HL-60/S4 treated with phorbol 12-myristate 13-acetate at 8.2 ng/mL for 4 days and 3 days (cell line): Measurements from ENCODE around the gene PRR36.
"Not testable (repeated sequence)": the region's sequence is repeated elsewhere in the genome, so short reads cannot be mapped to it uniquely, and the experiment has no call there.

Experiments used
- in situ Hi-C: fragments of 300-500 bp; cut with MboI; formaldehyde crosslinking; loops from 2 replicates; pipeline ENCODE4 v1.15.0; 2022; ENCODE audit warnings: low sequenced_read_pairs

Gene PRR36

DNA sequence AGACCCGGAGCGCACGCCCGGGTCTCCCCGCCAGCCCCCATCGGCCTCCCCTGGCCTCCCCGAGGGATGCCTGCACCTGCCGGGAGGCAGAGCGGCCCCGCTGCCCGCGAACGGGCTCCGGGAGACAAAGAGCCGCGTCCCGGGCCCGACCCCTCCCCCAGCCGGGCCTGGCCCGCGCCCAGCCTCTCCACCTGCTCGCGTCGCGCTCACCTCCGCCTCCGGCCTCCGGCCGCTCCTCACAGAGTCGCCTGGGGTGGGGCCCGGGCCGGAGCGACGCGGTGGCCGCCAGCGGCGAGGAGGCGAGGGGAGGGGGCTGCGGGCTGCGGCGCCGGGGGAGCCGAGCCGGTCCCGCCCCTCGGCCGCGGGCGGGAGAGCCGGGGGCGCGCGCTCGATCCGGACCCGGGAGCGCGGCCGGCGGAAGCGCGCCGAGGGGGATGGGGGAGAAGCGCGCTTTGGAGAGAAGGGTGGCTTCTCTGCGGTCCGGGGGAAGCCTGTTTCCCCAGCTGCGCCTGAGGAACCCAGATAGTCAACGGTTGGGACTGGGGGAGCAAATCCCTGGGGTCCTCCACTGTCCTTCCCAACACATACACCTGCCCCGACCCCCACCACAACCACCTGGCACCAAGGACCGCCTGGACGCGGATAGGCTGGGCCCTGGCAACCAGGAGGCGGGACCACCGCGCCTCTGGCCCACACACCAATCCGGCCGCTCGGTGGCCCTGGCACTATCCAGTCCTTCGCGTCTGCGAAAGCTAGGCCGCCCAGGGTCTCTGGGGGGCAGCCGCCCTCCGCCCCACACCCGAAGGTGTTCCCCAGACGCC is at the start of gene PRR36:
PRR36 (minus strand) TSS at position 315 of the 821 bp plus-strand sequence. CDS start 701 bp downstream, outside the sequence.
- in situ Hi-C loops, result no loop called here

DNA sequence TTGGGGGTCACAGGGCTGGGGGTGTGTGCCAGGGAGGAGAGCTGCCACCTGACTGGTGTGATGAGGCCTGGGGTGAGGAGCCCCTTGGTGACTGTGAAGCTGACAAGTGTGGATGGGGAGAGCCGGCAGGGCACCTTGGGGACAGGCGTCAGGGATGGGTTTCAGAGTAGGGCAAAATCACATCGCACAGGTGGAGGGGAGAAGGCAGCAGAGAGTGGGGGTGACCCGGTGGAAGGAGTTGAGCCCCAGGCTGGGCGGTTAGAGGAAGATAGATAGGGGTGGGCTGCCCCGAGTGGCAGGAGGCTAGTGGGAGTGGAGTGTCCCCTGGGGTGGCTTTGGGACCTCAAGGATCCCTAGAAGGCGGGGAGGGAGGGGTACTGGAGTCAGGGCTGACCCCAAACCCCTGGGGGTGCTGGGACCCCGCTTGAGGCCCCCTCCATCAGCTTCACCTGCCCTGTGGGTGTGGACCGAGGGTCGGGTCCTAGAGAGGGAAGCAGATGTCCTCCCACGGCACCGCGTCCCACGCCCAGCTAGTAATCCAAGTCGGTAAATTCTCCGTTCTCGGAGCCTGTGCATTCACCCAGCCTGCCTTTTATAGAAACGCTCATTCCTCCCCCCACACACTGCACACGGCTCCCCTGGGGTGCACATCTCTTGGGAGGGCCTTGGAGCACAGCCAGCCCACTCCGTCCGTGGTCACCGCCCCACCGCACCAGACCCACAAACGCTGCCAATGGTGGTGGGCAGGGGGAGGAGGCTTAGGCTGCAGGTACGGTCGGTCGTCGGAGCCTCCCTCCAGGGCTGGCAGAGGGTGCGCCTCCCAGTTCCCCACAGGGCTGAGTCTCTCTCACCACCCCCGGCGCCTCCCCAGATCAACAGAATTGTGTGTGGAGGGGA is 49.4 kb upstream of the PRR36 start:
- in situ Hi-C loops, result no loop called here

DNA sequence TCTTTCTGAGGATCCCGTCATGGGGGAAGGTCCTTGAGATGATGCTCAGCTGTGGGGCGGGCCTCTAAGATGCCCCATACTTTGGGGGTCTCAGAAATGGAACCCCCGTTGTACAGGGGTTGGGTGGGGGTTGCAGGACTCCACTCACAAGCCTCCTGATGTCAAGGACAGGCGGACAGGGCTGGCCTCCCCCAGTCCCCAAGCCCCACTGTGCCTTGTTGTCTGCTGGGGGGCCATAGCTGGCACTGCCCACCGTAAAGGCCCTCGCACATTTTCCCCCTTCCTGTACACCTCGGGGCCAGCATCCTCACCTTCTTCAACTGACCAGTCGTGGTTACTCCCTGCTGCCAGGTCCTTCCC is 48.6 kb upstream of the PRR36 start:
- in situ Hi-C loops, result no loop called here

DNA sequence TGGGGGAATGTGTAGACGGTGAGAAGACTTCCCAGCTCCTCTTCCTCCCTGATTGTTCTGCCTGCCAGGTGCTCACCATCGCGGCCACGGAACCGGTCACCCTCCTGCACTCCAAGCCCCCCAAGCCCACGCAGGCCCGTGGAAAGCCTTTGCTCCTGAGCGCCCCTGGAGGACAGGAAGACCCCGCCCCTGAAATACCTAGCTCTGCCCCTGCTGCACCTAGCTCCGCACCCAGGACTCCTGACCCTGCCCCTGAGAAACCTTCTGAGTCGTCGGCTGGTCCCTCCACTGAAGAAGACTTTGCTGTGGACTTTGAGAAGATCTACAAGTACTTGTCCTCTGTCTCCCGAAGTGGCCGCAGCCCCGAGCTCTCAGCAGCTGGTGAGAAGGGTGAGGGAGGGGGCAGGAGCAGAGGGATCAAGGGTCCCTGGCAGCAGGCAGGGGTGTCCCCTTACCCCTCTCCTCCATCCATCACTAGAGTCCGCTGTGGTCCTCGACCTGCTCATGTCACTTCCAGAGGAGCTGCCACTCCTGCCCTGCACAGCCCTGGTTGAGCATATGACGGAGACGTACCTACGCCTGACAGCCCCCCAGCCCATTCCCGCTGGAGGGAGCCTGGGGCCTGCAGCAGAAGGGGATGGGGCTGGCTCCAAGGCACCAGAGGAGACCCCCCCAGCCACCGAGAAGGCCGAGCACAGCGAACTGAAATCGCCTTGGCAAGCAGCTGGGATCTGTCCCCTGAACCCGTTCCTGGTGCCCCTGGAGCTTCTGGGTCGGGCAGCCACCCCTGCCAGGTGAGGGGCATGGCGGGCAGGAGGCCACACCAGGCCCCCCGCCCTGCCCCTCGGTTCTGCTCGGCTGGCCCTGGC is 48.0 kb upstream of the PRR36 start:
- in situ Hi-C loops, result no loop called here

DNA sequence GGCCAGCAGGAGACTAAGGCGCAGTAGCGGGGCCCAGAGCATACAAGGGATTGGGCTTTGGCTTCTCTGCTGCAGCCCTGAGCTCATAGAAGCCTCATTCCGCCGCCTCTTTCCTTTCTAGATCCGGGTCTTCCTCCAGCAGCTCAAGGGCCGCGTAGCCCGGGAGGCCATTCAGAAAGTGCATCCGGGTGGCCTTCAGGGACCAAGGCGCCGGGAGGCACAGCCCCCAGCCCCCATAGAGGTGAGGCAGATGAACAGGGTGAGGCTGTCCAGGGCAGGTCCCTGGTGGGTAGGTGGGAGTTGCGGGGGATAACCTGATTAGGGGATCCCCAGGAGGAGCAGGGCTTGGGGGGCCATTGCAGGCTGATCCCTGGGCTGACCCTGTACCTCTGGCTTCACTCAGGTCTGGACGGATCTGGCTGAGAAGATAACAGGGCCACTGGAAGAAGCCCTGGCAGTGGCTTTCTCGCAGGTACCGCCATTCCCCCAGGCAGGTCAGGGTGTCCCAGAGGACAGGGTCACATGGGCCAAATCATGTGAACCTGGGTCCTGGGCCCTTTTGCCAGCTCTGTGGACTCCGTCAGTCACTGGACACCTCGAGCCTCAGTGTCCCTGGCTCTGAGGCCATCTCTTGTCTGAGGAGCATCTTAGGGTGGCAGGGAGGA is 47.2 kb upstream of the PRR36 start:
- in situ Hi-C loops, result no loop called here

DNA sequence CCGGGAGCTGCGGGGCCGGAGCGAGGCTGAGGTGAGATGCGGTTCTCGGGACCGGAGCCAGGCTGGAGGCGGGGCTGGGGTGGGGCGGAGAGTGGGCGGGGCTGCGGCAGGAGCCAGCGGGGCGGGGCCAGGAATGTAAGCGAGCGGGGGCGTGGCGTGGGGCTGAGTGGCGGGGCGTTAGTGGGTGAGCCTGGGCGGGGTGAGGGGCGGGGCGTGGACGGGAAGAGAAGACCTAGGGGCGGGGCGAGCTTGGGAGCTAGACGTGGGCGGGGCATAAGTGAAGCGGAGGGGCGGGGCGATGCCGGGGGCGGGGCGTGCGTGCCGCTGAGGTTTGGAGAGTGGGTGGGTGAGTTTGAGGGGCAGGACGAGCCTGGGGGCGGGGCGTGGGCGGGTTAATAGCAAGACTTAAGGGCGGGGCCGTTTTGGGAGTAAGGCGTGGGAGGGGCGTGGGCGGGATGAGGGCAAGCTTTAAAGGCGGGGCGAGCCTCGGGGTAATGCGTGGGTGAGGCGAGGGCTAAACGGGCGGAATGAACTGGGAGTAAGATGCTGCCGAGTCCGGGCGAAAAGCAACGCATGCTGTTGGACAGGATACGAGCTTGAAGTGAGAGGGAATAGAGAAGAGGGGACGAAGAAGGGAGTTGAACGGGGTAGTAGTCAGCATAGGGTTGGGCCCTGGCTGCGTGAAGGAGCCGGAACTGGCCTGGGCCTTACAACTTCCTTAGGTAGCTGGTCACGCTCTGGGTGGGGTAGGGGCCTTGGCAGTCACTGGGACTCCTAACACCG is 46.5 kb upstream of the PRR36 start:
- in situ Hi-C loops, result no loop called here

DNA sequence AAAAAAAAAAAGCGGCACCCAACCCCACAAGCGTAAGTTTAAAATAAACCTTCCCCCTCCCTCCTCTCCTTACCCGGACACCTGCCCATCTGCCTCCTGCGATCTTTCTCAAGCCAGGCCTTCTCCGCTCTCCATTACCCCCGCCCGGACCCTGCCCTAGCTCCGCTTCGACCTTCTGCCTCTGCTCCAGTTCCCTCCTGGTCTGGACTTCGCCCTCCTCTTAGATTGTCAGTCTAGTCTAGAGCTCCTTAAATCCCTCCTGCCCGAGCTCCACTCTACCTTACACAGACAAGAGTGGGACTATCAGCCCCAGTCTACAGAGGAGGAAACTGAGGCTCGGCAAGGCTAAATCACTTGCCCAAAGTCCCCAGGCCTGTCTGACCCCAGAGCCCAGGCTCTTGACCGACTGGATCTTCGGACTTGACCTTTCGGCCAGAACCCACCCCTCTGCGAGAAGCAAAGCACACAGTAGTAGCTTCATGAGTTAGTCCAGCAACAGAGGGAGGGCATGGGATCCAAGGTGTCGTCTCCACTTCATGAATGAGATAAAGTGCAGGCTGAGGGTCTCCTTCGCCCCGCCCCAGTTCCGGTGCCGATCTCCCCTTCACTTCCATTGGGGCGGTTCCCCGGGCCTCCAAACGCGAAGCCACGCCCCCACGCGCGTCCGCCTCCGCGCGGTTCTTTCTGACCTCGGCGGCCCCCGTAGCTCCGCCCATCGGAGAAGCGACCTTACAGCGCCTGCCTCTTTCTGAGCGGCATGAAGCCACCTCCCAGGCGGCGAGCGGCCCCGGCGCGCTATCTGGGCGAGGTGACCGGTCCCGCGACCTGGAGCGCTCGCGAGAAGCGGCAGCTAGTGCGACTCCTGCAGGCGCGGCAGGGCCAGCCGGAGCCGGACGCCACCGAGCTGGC is 45.7 kb upstream of the PRR36 start, which contains the start of gene SNAPC2:
SNAPC2 (plus strand) TSS at position 729 of the 909 bp plus-strand sequence; CDS start at position 758, 29 bp downstream.
- in situ Hi-C loops, result no loop called here

DNA sequence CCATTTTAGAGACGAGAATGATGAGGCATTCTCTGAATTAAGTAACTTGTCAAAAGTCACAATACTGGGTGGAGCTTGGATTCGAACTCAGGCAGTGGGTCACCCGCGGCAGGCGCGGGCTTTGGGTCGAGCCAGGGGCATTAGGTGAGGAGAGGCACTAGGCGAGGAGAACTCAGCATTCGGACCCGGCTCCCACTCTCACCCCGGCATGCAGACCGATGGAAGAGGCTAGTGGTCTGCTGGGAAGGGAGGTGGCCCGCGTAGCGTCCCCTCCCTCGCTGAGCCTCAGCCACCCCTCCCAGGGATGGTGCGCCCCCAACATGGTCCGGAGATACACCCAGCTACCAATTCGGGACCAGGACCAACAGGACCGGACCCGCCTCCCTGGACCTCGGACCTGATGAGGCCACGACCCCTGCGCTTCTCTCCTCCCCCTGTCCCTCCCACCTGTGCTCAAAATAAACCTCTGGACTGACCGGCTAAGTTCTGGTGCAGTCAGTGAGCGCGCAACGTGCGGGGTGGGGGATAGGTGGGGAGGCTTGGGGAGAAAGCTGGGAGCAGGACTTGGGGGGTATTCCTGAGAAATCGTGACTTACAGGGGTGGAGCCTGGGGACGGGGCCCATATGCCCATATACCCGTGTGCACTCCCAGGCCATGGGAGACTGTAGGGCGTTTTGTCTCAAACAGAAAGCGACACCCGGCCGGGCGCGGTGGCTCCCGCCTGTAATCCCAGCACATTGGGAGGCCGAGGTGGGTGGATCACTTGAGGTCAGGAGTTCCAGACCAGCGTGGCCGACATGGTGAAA is 44.6 kb upstream of the PRR36 start:
- in situ Hi-C loops, result no loop called here

DNA sequence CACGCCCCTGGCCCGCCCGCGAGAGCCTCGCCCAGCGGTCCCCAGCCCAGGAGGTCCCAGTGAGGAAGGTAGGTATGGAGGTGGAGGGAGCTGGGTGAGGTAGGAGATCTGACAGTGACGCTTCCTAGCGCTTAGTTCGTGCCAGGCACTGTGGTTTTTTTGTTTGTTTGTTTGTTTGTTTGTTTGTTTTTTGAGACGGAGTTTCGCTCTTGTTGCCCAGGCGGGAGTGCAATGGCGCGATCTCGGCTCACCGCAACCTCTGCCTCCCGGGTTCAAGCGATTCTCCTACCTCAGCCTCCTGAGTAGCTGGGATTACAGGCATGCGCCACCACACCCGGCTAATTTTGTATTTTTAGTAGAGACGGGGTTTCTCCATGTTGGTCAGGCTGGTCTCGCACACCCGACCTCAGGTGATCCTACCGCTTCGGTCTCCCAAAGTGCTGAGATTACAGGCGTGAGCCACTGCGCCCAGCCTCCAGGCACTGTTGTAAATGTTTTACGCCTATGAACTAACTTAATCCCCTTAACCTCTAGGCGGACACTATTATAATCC is 43.9 kb upstream of the PRR36 start:
- in situ Hi-C loops, result not testable (repeated sequence)

DNA sequence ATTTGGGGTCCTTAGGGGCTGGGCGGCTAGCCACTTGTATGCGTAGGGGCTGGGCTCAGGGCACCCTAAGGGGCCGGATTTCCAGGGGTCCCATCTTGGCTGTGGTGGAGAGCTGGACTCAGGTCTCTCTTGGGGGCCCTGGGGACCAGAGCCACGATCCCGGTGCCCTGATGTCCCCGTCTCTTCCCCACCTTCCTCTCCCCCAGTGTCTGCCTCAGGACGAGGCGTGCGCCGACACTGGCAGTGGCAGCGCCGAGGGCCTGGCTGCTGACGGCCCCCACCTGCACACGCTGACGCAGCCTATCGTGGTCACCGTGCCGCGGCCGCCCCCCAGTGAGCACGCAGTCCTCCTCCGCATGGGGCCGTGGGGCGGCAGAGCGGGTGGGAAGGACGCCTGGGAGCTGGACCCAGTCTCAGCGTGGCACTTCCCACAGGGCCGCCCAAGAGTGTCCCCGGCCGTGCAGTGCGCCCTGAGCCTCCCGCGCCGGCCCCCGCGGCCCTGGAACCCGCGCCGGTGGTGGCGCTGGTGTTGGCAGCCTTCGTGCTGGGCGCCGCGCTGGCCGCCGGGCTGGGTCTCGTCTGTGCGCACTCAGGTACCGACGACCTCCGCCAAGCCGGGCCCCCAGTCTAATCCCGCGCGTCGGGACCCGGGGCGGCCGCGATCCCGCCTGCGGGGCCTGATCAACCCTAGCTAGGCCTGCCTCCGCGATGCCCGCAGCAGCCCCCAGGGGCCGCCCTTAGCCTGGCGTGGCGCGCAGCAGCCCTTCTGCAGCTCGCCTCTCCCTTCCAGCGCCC is 43.3 kb upstream of the PRR36 start:
- in situ Hi-C loops, result no loop called here

DNA sequence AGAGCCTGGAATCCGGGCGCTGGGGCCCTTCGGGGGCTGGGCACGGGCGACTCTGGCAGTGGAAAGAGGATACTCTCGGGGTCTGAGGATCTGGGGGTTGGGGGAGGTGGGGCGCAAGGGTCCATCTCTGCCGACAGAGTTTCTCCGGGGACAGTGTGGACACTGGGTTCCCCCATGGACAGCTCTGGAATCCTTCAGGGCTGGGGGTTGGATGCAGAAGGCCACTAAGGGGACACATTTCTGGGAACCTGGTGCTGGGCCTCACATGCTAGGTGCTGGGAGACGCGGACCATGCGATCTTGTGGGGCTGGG is 42.7 kb upstream of the PRR36 start:
- in situ Hi-C loops, result no loop called here

DNA sequence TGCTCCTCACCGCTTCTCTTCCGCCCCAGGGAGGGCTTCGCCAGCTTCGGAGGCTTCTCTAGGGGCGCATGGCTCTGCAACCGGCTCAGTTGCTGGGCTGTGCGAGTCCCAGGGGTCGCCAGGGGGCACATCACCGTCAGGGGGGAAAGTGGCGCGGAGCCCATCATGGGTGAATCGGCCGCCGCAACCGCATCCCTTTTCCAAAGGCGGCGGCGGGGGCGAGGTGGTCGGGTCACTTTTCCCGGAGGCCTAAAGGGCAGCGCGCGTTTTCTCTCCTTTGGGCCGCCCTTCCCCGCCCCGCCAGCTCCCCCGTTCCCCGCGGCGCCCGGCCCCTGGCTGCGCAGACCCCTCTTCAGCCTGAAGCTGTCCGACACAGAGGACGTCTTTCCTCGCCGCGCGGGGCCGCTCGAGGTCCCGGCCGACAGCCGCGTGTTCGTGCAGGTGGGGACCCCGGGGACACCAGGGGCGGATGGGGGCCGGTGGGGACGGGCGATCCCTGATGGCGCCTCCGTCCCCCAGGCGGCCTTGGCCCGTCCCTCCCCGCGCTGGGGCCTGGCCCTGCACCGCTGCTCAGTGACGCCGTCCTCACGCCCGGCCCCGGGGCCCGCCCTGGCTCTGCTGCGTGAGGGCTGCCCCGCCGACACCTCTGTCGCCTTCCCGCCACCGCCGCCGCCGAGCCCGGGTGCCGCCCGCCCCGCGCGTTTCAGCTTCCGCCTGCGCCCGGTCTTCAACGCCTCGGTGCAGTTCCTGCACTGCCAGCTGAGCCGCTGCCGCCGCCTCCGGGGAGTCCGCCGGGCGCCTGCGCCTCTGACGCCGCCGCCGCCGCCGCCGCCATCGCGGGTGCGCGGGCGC is 42.1 kb upstream of the PRR36 start:
- in situ Hi-C loops, result no loop called here

DNA sequence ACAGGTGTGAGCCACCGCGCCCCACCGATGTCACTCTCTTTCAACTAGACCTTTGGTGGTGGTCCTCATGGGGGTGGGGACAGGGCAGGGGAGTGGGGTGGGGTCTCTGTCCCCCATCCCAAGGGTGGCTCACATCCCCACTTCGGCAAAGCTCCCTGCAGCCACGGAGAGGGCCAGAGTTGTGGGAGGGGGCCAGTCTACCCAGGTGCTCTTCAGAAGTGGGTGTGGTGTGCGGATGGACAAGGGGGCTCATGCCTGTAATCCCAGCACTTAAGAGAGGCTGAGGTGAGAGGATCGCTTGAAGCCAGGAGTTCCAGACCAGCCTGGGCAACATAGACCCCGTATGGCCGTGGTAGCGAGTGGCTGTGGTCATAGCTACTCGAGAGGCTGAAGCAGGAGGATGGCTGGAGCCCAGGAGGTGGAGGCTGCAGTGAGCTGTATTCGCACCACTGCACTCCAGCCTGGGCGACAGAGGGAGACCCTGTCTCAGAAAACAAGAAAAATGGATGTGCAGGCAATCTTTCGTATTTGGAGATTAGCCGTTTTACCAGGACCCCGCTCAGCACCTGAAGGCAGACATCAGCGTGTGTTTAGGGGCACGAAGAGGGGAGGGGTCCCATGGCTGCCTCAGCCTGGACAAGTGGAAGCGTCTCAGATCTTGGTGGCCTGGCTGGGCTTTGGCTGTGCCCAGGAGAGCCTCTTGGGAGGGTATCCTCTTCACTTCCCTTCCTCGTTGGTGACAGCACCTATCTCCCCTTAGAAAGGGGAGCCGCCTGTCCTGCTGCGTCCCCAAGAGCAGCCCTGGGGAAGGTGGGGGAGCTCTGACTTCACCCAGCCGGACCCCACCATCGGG is 41.3 kb upstream of the PRR36 start:
- in situ Hi-C loops, result no loop called here

DNA sequence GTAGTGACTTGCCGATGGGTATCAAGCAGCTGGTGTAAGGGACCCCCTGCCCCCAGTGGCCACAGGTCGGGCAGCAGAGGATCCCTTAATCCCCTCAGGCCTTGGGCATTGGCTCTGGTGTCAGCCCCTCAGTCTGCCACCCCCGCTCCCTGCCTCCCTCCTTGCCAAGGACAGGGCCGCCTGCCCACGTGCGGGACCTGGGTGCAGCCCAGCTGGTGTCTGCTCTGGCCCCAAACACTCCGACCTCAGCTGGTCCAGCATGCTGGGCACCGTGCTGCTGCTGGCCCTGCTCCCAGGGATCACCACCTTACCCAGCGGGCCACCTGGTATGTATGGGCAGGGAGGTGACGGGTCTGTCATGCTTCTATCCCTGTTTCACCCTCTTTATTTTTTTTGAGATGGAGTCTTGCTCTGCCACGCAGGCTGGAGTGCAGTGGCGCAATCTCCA is 40.4 kb upstream of the PRR36 start, which contains the start of gene TGFBR3L:
TGFBR3L (plus strand) TSS at position 233 of the 448 bp plus-strand sequence.
- in situ Hi-C loops, result no loop called here

DNA sequence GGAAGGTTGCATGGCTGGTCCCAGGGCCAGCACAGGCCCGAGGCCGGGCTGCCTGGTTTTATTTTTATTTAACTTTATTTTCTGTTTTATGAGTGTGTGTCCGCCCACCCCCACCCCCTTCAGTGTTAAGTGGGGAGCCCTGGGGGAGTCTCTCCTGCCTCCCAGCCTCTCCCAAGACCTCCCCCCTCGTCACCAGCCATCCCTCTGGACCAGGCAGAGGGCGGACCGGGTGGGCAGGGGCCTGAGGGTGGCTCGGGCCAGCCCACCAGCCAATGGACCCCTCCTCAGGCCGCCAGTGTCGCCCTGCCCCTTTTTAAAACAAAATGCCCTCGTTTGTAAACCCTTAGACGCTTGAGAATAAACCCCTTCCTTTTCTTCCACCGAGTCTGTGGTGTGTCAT is 39.9 kb upstream of the PRR36 start:
- in situ Hi-C loops, result no loop called here
